Tibial nerve (tissue), 3 donors: Measurements from ENCODE around the gene SPAG7.

ENCODE experiments used
- POLR2A ChIP-seq, 2 donors: fragments of 450-650 bp; IDR thresholded peaks; one replicate each; pipeline ENCODE4 v1.6.1; 2017; ENCODE audit warnings: antibody characterized with exemption in 2 of 2, mild to moderate bottlenecking in 2 of 2, moderate library complexity in 2 of 2
- TF ChIP-seq, protein P1 (sequence below), 5 experiments: fragments of 200-600 bp in 3 of 5; fragments of 450-650 bp in 2 of 5; sonication (generic) in 3 of 5; IDR thresholded peaks; one replicate each; pipeline ENCODE4 v1.5.1; 2016 to 2019; ENCODE audit warnings: antibody characterized with exemption in 5 of 5, mild to moderate bottlenecking in 3 of 5, moderate library complexity in 2 of 5

DNA sequence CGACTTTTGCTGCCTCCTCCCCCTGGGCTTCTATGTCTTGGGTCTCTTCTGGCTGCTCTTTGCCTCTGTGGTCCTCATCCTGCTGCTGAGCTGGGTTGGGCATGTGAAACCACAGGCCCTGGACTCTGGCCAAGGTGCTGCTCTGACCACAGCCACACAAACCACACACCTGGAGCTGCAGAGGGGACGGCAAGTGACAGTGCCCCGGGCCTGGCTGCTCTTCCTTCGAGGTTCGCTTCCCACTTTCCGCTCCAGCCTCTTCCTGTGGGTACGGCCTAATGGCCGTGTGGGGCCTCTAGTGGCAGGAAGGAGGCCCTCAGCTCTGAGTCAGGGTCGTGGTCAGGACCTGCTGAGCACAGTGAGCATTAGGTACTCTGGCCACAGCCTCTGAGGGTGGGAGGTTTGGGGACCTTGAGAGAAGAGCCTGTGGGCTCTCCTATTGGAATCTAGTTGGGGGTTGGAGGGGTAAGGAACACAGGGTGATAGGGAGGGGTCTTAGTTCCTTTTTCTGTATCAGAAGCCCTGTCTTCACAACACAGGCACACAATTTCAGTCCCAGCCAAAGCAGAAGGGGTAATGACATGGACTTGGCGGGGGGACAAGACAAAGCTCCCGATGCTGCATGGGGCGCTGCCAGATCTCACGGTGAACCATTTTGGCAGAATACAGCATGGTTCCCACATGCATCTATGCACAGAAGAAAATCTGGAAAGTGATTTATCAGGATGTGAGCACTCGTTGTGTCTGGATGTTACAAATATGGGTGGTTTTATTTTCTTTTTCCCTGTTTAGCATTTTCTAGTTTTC, 33.2 kb downstream of the SPAG7 start:
- TF ChIP-seq, protein P1, sequence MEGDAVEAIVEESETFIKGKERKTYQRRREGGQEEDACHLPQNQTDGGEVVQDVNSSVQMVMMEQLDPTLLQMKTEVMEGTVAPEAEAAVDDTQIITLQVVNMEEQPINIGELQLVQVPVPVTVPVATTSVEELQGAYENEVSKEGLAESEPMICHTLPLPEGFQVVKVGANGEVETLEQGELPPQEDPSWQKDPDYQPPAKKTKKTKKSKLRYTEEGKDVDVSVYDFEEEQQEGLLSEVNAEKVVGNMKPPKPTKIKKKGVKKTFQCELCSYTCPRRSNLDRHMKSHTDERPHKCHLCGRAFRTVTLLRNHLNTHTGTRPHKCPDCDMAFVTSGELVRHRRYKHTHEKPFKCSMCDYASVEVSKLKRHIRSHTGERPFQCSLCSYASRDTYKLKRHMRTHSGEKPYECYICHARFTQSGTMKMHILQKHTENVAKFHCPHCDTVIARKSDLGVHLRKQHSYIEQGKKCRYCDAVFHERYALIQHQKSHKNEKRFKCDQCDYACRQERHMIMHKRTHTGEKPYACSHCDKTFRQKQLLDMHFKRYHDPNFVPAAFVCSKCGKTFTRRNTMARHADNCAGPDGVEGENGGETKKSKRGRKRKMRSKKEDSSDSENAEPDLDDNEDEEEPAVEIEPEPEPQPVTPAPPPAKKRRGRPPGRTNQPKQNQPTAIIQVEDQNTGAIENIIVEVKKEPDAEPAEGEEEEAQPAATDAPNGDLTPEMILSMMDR (IDR thresholded peaks at IDR 0.05), result no peak
- no peak for TF ChIP-seq POLR2A (IDR thresholded peaks at IDR 0.05)
